H1 (cell line): Measurements from ENCODE around the gene BLVRA. TPM values are rescaled to one million over a fixed set of nuclear protein-coding genes. Genes with fewer than 3 reads are reported as not detected.

Experiments
- CTCF ChIA-PET: fragments of 300-600 bp; sonication (Branson Sonifier 250); formaldehyde crosslinking; loops from one replicate; lab custom pipeline; 2021; ENCODE audit not compliant: partially characterized antibody; lab: Charles Lee
- POLR2A ChIA-PET: fragments of 300-600 bp; sonication (Branson Sonifier 250); formaldehyde crosslinking; loops from one replicate; lab custom pipeline; 2021; ENCODE audit warnings: inconsistent platforms; ENCODE audit not compliant: partially characterized antibody; lab: Charles Lee
- DNase-seq, 2 experiments: peaks; one replicate each; pipeline versions ENCODE4 v3.0.0 to v3.0.0-alpha.2; 2010 to 2022; ENCODE audit warnings: low spot score in 2 of 2, low read depth in 1 of 2, mixed read lengths in 1 of 2
- FAIRE-seq: peaks from 2 replicates; lab custom pipeline; 2011; peaks lifted over from hg19 to GRCh38; lab: Jason Lieb, UNC
- H2AFZ ChIP-seq: 2 replicates; pipeline ENCODE4 v1.8.1; 2012; ENCODE audit warnings: low read length, inconsistent platforms
- H2AK5ac ChIP-seq: 2 replicates; pipeline ENCODE4 v1.6.1; 2013; ENCODE audit warnings: low read depth, low read length
- H2BK120ac ChIP-seq: replicated peaks from 2 replicates; pipeline ENCODE3; 2013; ENCODE audit warnings: low read depth, low read length, inconsistent platforms
- H2BK12ac ChIP-seq: 2 replicates; pipeline ENCODE4 v1.6.1; 2013; ENCODE audit warnings: low read depth, low read length
- H2BK15ac ChIP-seq: 2 replicates; pipeline ENCODE4 v1.6.1; 2013; ENCODE audit warnings: low read length
- H2BK20ac ChIP-seq: 2 replicates; pipeline ENCODE4 v1.6.1; 2013; ENCODE audit warnings: low read length
- H2BK5ac ChIP-seq: 2 replicates; pipeline ENCODE4 v1.6.1; 2013; ENCODE audit warnings: low read depth, low read length
- H3K14ac ChIP-seq: 2 replicates; pipeline ENCODE4 v1.6.1; 2013; ENCODE audit warnings: inconsistent platforms; ENCODE audit not compliant: insufficient read length
- H3K18ac ChIP-seq: 2 replicates; pipeline ENCODE4 v1.6.1; 2013; ENCODE audit warnings: low read length; ENCODE audit errors: extremely low read depth
- H3K23ac ChIP-seq: 2 replicates; pipeline ENCODE4 v1.6.1; 2013; ENCODE audit warnings: inconsistent platforms; ENCODE audit not compliant: insufficient read length
- H3K23me2 ChIP-seq: 2 replicates; pipeline ENCODE4 v1.6.1; 2013; ENCODE audit warnings: low read depth, low read length
- H3K27ac ChIP-seq: 2 replicates; pipeline ENCODE4 v1.6.1; 2011; ENCODE audit warnings: low read depth, low read length, inconsistent platforms
- H3K27me3 ChIP-seq, 4 experiments: replicated peaks in 1 of 4; 1 replicate in 1 of 4; 2 replicates in 3 of 4; pipeline versions ENCODE4 v1.6.1 to v1.8.1; 2011 to 2013; ENCODE audit warnings: low read length in 3 of 4, mild to moderate bottlenecking in 3 of 4, inconsistent platforms in 2 of 4, mixed read lengths in 2 of 4, moderate library complexity in 1 of 4; ENCODE audit not compliant: control insufficient read depth in 3 of 4, insufficient read depth in 3 of 4; ENCODE audit errors: extremely low read depth in 1 of 4
- H3K36me3 ChIP-seq, 4 experiments: 2 replicates each; pipeline versions ENCODE4 v1.6.1 to v1.8.1; 2011 to 2013; ENCODE audit warnings: mild to moderate bottlenecking in 4 of 4, low read length in 3 of 4, moderate library complexity in 2 of 4, control low read depth in 1 of 4, inconsistent platforms in 1 of 4; ENCODE audit not compliant: insufficient read depth in 4 of 4, control insufficient read depth in 2 of 4
- H3K4ac ChIP-seq: replicated peaks from 2 replicates; pipeline ENCODE3; 2013; ENCODE audit warnings: low read length, low read depth, mixed read lengths, inconsistent platforms; ENCODE audit not compliant: insufficient read length
- H3K4me1 ChIP-seq, 4 experiments: replicated peaks in 1 of 4; 1 replicate in 1 of 4; 2 replicates in 3 of 4; pipeline versions ENCODE4 v1.6.1 to v1.8.1; 2011 to 2013; ENCODE audit warnings: low read length in 3 of 4, inconsistent platforms in 2 of 4, mixed read lengths in 1 of 4; ENCODE audit not compliant: insufficient read depth in 4 of 4, control insufficient read depth in 3 of 4
- H3K4me2 ChIP-seq, 2 experiments: 2 replicates each; pipeline versions ENCODE4 v1.6.1 to v1.8.1; 2011 to 2013; ENCODE audit warnings: low read depth in 2 of 2, low read length in 2 of 2, control low read depth in 1 of 2, inconsistent platforms in 1 of 2, mild to moderate bottlenecking in 1 of 2; ENCODE audit not compliant: insufficient read depth in 1 of 2
- H3K4me3 ChIP-seq, 4 experiments: fragments of 200-600, 300-600 bp in 1 of 4; sonication (generic), shearing (Covaris generic), sonication (Bioruptor Twin) in 1 of 4; 2 replicates each; pipeline versions ENCODE4 v1.5.1 to v1.8.1; 2011 to 2016; ENCODE audit warnings: low read length in 4 of 4, low read depth in 3 of 4, control low read depth in 2 of 4, inconsistent platforms in 2 of 4, mild to moderate bottlenecking in 2 of 4, mixed read lengths in 1 of 4, moderate library complexity in 1 of 4; ENCODE audit not compliant: insufficient read depth in 2 of 4; ENCODE audit errors: extremely low read depth in 1 of 4
- H3K56ac ChIP-seq: replicated peaks from 2 replicates; pipeline ENCODE3; 2013; ENCODE audit warnings: low read depth, mild to moderate bottlenecking, mixed read lengths, low read length, inconsistent platforms; ENCODE audit not compliant: insufficient read length
- H3K79me1 ChIP-seq: 2 replicates; pipeline ENCODE4 v1.6.1; 2013; ENCODE audit warnings: low read depth, low read length, control low read depth
- H3K79me2 ChIP-seq, 2 experiments: 2 replicates each; pipeline versions ENCODE4 v1.6.1 to v1.8.1; 2012 to 2013; ENCODE audit warnings: low read length in 2 of 2, mild to moderate bottlenecking in 2 of 2, inconsistent platforms in 1 of 2; ENCODE audit not compliant: insufficient read depth in 2 of 2, control insufficient read depth in 1 of 2
- H3K9ac ChIP-seq, 4 experiments: replicated peaks in 1 of 4; 1 replicate in 1 of 4; 2 replicates in 3 of 4; pipeline versions ENCODE4 v1.6.1 to v1.8.1; 2011 to 2013; ENCODE audit warnings: low read depth in 3 of 4, low read length in 3 of 4, control low read depth in 2 of 4, mild to moderate bottlenecking in 2 of 4, moderate library complexity in 2 of 4, inconsistent platforms in 1 of 4; ENCODE audit errors: extremely low read depth in 1 of 4
- H3K9me3 ChIP-seq, 2 experiments: 2 replicates each; pipeline versions ENCODE4 v1.6.1 to v1.8.1; 2012 to 2013; ENCODE audit warnings: mild to moderate bottlenecking in 2 of 2, moderate library complexity in 2 of 2, control low read depth in 1 of 2, inconsistent platforms in 1 of 2, low read depth in 1 of 2, low read length in 1 of 2, mixed read lengths in 1 of 2; ENCODE audit not compliant: insufficient read depth in 2 of 2
- H4K20me1 ChIP-seq, 2 experiments: replicated peaks in 1 of 2; 2 replicates each; pipeline versions ENCODE3 to v1.8.1; 2011 to 2013; ENCODE audit warnings: inconsistent platforms in 2 of 2, low read length in 2 of 2, mild to moderate bottlenecking in 1 of 2; ENCODE audit not compliant: insufficient read depth in 2 of 2, control insufficient read depth in 1 of 2
- H4K5ac ChIP-seq: 2 replicates; pipeline ENCODE4 v1.6.1; 2013; ENCODE audit warnings: low read length, low read depth, mixed read lengths, inconsistent platforms; ENCODE audit not compliant: insufficient read length
- H4K8ac ChIP-seq: 2 replicates; pipeline ENCODE4 v1.8.0; 2013; ENCODE audit warnings: mild to moderate bottlenecking, moderate library complexity, low read length, inconsistent platforms; ENCODE audit not compliant: insufficient read depth; ENCODE audit errors: extremely low read depth
- H4K91ac ChIP-seq: replicated peaks from 2 replicates; pipeline ENCODE3; 2013; ENCODE audit warnings: low read length, mixed read lengths, inconsistent platforms; ENCODE audit not compliant: insufficient read length
- CBX5 ChIP-seq: fragments of 300-800, 300-1000 bp; sonication (generic); IDR thresholded peaks from 2 replicates; pipeline ENCODE4 v1.7.1; 2016; ENCODE audit warnings: antibody characterized with exemption, low read length, low read depth
- CREB1 ChIP-seq: IDR thresholded peaks from 2 replicates; pipeline ENCODE4 v1.6.1; 2012; ENCODE audit warnings: inconsistent platforms
- E2F6 ChIP-seq: IDR thresholded peaks from 2 replicates; pipeline ENCODE4 v1.6.1; 2012; ENCODE audit warnings: inconsistent platforms
- EZH2 ChIP-seq: fragments of 200-600 bp; sonication (generic); IDR thresholded peaks from 2 replicates; pipeline ENCODE4 v1.7.1; 2012; ENCODE audit warnings: low read depth, mild to moderate bottlenecking, moderate library complexity, low read length, inconsistent platforms; ENCODE audit not compliant: severe bottlenecking
- HDAC6 ChIP-seq: IDR thresholded peaks from one replicate; pipeline ENCODE4 v1.7.1; 2012; ENCODE audit warnings: low read depth, mild to moderate bottlenecking, inconsistent platforms, low read length, moderate library complexity
- KDM4A ChIP-seq: IDR thresholded peaks from one replicate; pipeline ENCODE4 v1.7.1; 2012; ENCODE audit warnings: low read depth, mild to moderate bottlenecking, moderate library complexity, low read length, inconsistent platforms; ENCODE audit not compliant: severe bottlenecking
- NRF1 ChIP-seq: IDR thresholded peaks from 2 replicates; pipeline ENCODE4 v1.6.1; 2011; ENCODE audit warnings: mild to moderate bottlenecking, low read depth, low read length, improper control_type of control experiment
- RNF2 ChIP-seq: fragments of 200-900, 300-1000 bp; sonication (generic); IDR thresholded peaks from 2 replicates; pipeline ENCODE4 v1.7.1; 2016; ENCODE audit warnings: borderline replicate concordance, low read depth, mild to moderate bottlenecking, antibody characterized with exemption, low read length; ENCODE audit not compliant: poor library complexity, severe bottlenecking; ENCODE audit errors: missing control alignments
- SAP30 ChIP-seq: fragments of 300-600 bp; sonication (generic); IDR thresholded peaks from 2 replicates; pipeline ENCODE4 v1.7.1; 2012; ENCODE audit warnings: low read length, moderate library complexity, mild to moderate bottlenecking, inconsistent platforms; ENCODE audit not compliant: insufficient read depth, insufficient replicate concordance
- SUZ12 ChIP-seq: fragments of 200-600 bp; sonication (generic); IDR thresholded peaks from 2 replicates; pipeline ENCODE4 v1.6.1; 2012; ENCODE audit warnings: mild to moderate bottlenecking, inconsistent platforms, low read length, moderate library complexity, mixed read lengths
- YY1 ChIP-seq: IDR thresholded peaks from 2 replicates; pipeline ENCODE4 v1.6.1; 2011; ENCODE audit warnings: low read depth, mild to moderate bottlenecking, low read length
- WGBS, 2 experiments: shearing (Covaris generic) in 1 of 2; methylation state at CpG; one replicate each; pipeline versions ENCODE4 v1.1.6 to v1.1.7; 2013 to 2015; ENCODE audit warnings: low lambda C conversion rate in 2 of 2, mixed read lengths in 2 of 2, inconsistent platforms in 1 of 2, low coverage in 1 of 2, missing lambda C conversion rate in 1 of 2; ENCODE audit not compliant: insufficient replicate concordance in 2 of 2, insufficient coverage in 1 of 2, insufficient read length in 1 of 2; ENCODE audit errors: extremely low coverage in 1 of 2, missing lambda C conversion rate in 1 of 2; 5-methylcytosine and 5-hydroxymethylcytosine counted together
- polyA plus RNA-seq, 7 experiments: library from polyadenylated mRNA; depleted of rRNA in 3 of 7; stranded (reverse) in 5 of 7; unstranded in 2 of 7; fragments of >200 nt in 5 of 7; fragments of 200-250 nt in 2 of 7; gene quantifications; 1 replicate in 5 of 7; 2 replicates in 1 of 7; 4 replicates in 1 of 7; pipeline versions ENCODE4 v1.2.1 to v1.2.3, GENCODE V29; 2011 to 2013; ENCODE audit warnings: missing spikeins in 2 of 7, mixed read lengths in 2 of 7
- total RNA-seq: library from RNA; stranded (reverse); fragmentation: NEBNext Ultra II Directional; extraction: Animal tissue kit (Norgen Biotek cat#: 25700); gene quantifications from 2 replicates; pipeline ENCODE4 v1.2.1, GENCODE V29; 2021

The BLVRA gene
- total and polyA plus RNA-seq, 2 of the 8 experiments (the other 6 are each of a cell fraction or from before 2014, with no cell fraction given): 16.1 to 37.1 TPM

- Histone ChIP-seq H3K56ac (no peak overlapping the region), H3K27ac (no peak overlapping the region), H2BK20ac (no peak overlapping the region), H3K14ac (no peak overlapping the region), H4K20me1 (no peaks in the 10 kb centered on the region), H3K4ac (no peak overlapping the region), H3K36me3 (peaks cover 0 to 3% (median 0%) of the 10 kb centered on the region in 4 experiments; a peak in 2 of 8 replicates), H3K4me1 (0 out of 7 replicates have a peak, but pooled peaks cover 0 to 2% (median 0%) of the 10 kb centered on the region in 4 experiments), H2AFZ (no peak overlapping the region), H2BK15ac (no peak overlapping the region), H3K9me3 (no peaks in the 10 kb centered on the region), H4K91ac (no peak overlapping the region), H3K23me2 (no peaks in the 10 kb centered on the region), H3K4me3 (no peak overlapping the region), H3K79me2 (no peaks in the 10 kb centered on the region), H2BK120ac (no peak overlapping the region), H4K8ac (no peak overlapping the region), H3K23ac (no peak overlapping the region), H2BK12ac (no peak overlapping the region), H2AK5ac (no peak overlapping the region), H3K79me1 (no peaks in the 10 kb centered on the region), H4K5ac (no peak overlapping the region), H3K4me2 (no peak overlapping the region), H3K27me3 (no peaks in the 10 kb centered on the region), H3K18ac (no peak overlapping the region), H2BK5ac (no peak overlapping the region), H3K9ac (no peak overlapping the region)
- ChIA-PET POLR2A (no interaction called here), CTCF (interaction anchor here (1.0 kb wide), 1 partner anchor 24 kb away, joined by 3 read pairs; no protein-coding TSS in a partner anchor)
- no peak for FAIRE-seq
- DNase-seq: no peak
- 87% methylated on average over 10 of the region's 10 CpGs; no CpG with 5 or more reads in 1 of the 2 experiments for WGBS, 2 experiments
- no peak for TF ChIP-seq NRF1
- TF ChIP-seq KDM4A: no peak
- no peak for TF ChIP-seq CREB1
- TF ChIP-seq SUZ12: no peak
- no peak for TF ChIP-seq YY1
- no peak for TF ChIP-seq SAP30
- no peak for TF ChIP-seq RNF2
- TF ChIP-seq CBX5: no peak
- TF ChIP-seq HDAC6: no peak
- no peak for TF ChIP-seq E2F6
- no peak for TF ChIP-seq EZH2
These were observed 11.4 kb downstream of the BLVRA start for GRCh38 chr7:43769791-43770465.
